ENCODE results near the gene FAM193B. TPM values are rescaled to one million over a fixed set of nuclear protein-coding genes. Genes with fewer than 3 reads are reported as not detected.

The FAM193B gene
- total RNA-seq, 3 donors from 2014 or later (not counting 1 experiment from before 2014, with no cell fraction given), result 203 to 235 (median 216) TPM

GRCh38 chr5:177595991-177596774, 41.8 kb upstream of the FAM193B start:
- no peaks in the 10 kb centered on the region for H3K27me3 ChIP-seq (ENCODE audit: control insufficient read depth, insufficient read depth, low read length)
- H3K36me3 Mint-ChIP-seq, result peaks cover 5% of the 10 kb centered on the region
- peaks cover 31% of the 10 kb centered on the region for H3K36me3 ChIP-seq (ENCODE audit: control insufficient read depth, insufficient read depth, low read length)
- no peak overlapping the region for H3K27ac Mint-ChIP-seq
- WGBS (ENCODE audit: insufficient coverage), result 100% methylated on average over 2 of the region's 2 CpGs
- H3K4me3 Mint-ChIP-seq, result no peak overlapping the region
- H3K9me3 Mint-ChIP-seq, result no peaks in the 10 kb centered on the region
- H3K27me3 Mint-ChIP-seq (ENCODE audit: low read depth in 2 of 2), result no peaks in the 10 kb centered on the region
- no peaks in the 10 kb centered on the region for H3K9me3 ChIP-seq (ENCODE audit: control insufficient read depth, insufficient read depth, low read length)
- H3K4me1 Mint-ChIP-seq, result peaks cover 43 to 47% of the 10 kb centered on the region in 2 donors
- peaks cover 35% of the 10 kb centered on the region for H3K4me1 ChIP-seq (ENCODE audit: control insufficient read depth, insufficient read depth, low read length)
- H3K27ac ChIP-seq (ENCODE audit: low read length), result no peak overlapping the region
- ATAC-seq (no peak), DNase-seq (no peak)
- intact Hi-C loops (cut with micrococcal nuclease), result no loop called here
- no peak for TF ChIP-seq CTCF (IDR thresholded peaks at IDR 0.05)
- no peak overlapping the region for H3K4me3 ChIP-seq (ENCODE audit: low read length)

- no peak for ATAC-seq
- Histone ChIP-seq H3K27me3 (ENCODE audit: control insufficient read depth, insufficient read depth, low read length) (no peaks in the 10 kb centered on the region), H3K4me3 (ENCODE audit: low read length) (no peak overlapping the region), H3K27ac (ENCODE audit: low read length) (no peak overlapping the region), H3K9me3 (ENCODE audit: control insufficient read depth, insufficient read depth, low read length) (no peaks in the 10 kb centered on the region), H3K4me1 (ENCODE audit: control insufficient read depth, insufficient read depth, low read length) (peaks cover 27% of the 10 kb centered on the region), H3K36me3 (ENCODE audit: control insufficient read depth, insufficient read depth, low read length) (peaks cover 31% of the 10 kb centered on the region)
- no peaks in the 10 kb centered on the region for H3K9me3 Mint-ChIP-seq
- peaks cover 34 to 37% of the 10 kb centered on the region in 2 donors for H3K4me1 Mint-ChIP-seq
- intact Hi-C loops (cut with micrococcal nuclease), result no loop called here
- no peak for DNase-seq
- no peak overlapping the region for H3K27ac Mint-ChIP-seq
- no peak for TF ChIP-seq CTCF (IDR thresholded peaks at IDR 0.05)
- H3K27me3 Mint-ChIP-seq (ENCODE audit: low read depth in 2 of 2), result peaks cover 4 to 6% of the 10 kb centered on the region in 2 donors
- peaks cover 5% of the 10 kb centered on the region for H3K36me3 Mint-ChIP-seq
- no peak overlapping the region for H3K4me3 Mint-ChIP-seq
- WGBS (ENCODE audit: insufficient coverage), result over 99% methylated on average over 8 of the region's 8 CpGs
Observed at GRCh38 chr5:177595026-177595585, 40.7 kb upstream of the FAM193B start.

GRCh38 chr5:177594071-177594470, 39.7 kb upstream of the FAM193B start:
- Mint-ChIP-seq H3K4me3 (peak overlapping the region; percentile 6), H3K27ac (no peak overlapping the region), H3K27me3 (ENCODE audit: low read depth in 2 of 2) (peaks cover 6 to 7% of the 10 kb centered on the region in 2 donors), H3K4me1 (peaks cover 32 to 34% of the 10 kb centered on the region in 2 donors), H3K36me3 (peaks cover 5% of the 10 kb centered on the region), H3K9me3 (no peaks in the 10 kb centered on the region)
- Histone ChIP-seq H3K36me3 (ENCODE audit: control insufficient read depth, insufficient read depth, low read length) (peaks cover 31% of the 10 kb centered on the region), H3K9me3 (ENCODE audit: control insufficient read depth, insufficient read depth, low read length) (no peaks in the 10 kb centered on the region), H3K27me3 (ENCODE audit: control insufficient read depth, insufficient read depth, low read length) (no peaks in the 10 kb centered on the region), H3K4me3 (ENCODE audit: low read length) (no peak overlapping the region), H3K4me1 (ENCODE audit: control insufficient read depth, insufficient read depth, low read length) (peaks cover 21% of the 10 kb centered on the region), H3K27ac (ENCODE audit: low read length) (no peak overlapping the region)
- WGBS (ENCODE audit: insufficient coverage), result 96% methylated on average over 8 of the region's 8 CpGs
- no peak for TF ChIP-seq CTCF (IDR thresholded peaks at IDR 0.05)
- intact Hi-C loops (cut with micrococcal nuclease), result no loop called here
- DNase-seq (no peak), ATAC-seq (no peak)

Data from natural killer cell (primary cell).